Activated effector memory CD4-positive, alpha-beta T cell treated with Interleukin-2 at 50 U/mL for 16 hours (primary cell): Measurements from ENCODE around the gene TLNRD1.
"Not testable (repeated sequence)": the region's sequence is repeated elsewhere in the genome, so short reads cannot be mapped to it uniquely, and the experiment has no call there.

Source experiments
- DNase-seq: peaks from one replicate; pipeline ENCODE4 v3.0.0-alpha.2; 2020

TLNRD1 gene

GRCh38 chr15:81000624-81001151, at the start of gene TLNRD1:
Gene TLNRD1, plus strand, starts transcription at chr15:81000923. Its CDS starts 1,349 bp downstream, at chr15:81002272.
- peak; percentile 80 for DNase-seq

- no peak for DNase-seq
These were observed 48.8 kb upstream of the TLNRD1 start for GRCh38 chr15:80951941-80952340.

- no peak for DNase-seq
These were observed 47.4 kb upstream of the TLNRD1 start for GRCh38 chr15:80953001-80953952.

- DNase-seq: no peak
These were observed 46.6 kb upstream of the TLNRD1 start for GRCh38 chr15:80953953-80954778.

GRCh38 chr15:80955571-80956452, 44.9 kb upstream of the TLNRD1 start:
- peak; percentile 16 for DNase-seq

GRCh38 chr15:80957556-80957955, 43.2 kb upstream of the TLNRD1 start:
- no peak for DNase-seq

- DNase-seq: no peak
These were observed 42.7 kb upstream of the TLNRD1 start for GRCh38 chr15:80957976-80958375.

- DNase-seq: no peak
These were observed 41.8 kb upstream of the TLNRD1 start for GRCh38 chr15:80958818-80959495.

GRCh38 chr15:80965454-80965853, 35.3 kb upstream of the TLNRD1 start:
- DNase-seq: not testable (repeated sequence)

- no peak for DNase-seq
These were observed 34.1 kb upstream of the TLNRD1 start for GRCh38 chr15:80966431-80967197.

- DNase-seq: no peak
These were observed 33.3 kb upstream of the TLNRD1 start for GRCh38 chr15:80967451-80967850.

- no peak for DNase-seq
These were observed 32.7 kb upstream of the TLNRD1 start for GRCh38 chr15:80967991-80968510.

- no peak for DNase-seq
These were observed 31.4 kb upstream of the TLNRD1 start for GRCh38 chr15:80969316-80969715.

GRCh38 chr15:80970018-80970657, 30.6 kb upstream of the TLNRD1 start:
- DNase-seq: peak; percentile 20

GRCh38 chr15:80970658-80971057, 30.1 kb upstream of the TLNRD1 start:
- no peak for DNase-seq

- DNase-seq: no peak
These were observed 29.6 kb upstream of the TLNRD1 start for GRCh38 chr15:80971143-80971542.

GRCh38 chr15:80972276-80972675, 28.4 kb upstream of the TLNRD1 start:
- no peak for DNase-seq

- no peak for DNase-seq
These were observed 25.8 kb upstream of the TLNRD1 start for GRCh38 chr15:80974914-80975313.

GRCh38 chr15:80976851-80977250, 23.9 kb upstream of the TLNRD1 start:
- DNase-seq: no peak

GRCh38 chr15:80977627-80978036, 23.1 kb upstream of the TLNRD1 start:
- DNase-seq: no peak
